Measurements from ENCODE around the gene S100A7A. TPM values are rescaled to one million over a fixed set of nuclear protein-coding genes. Genes with fewer than 3 reads are reported as not detected.

The S100A7A gene
- total RNA-seq, 6 donors from 2014 or later, result not detected

GRCh38 chr1:153431002-153431401, 14.7 kb downstream of the S100A7A start:
- H3K36me3 ChIP-seq, result no peaks in the 10 kb centered on the region
- ATAC-seq (ENCODE audit: low FRiP score in 2 of 2), result no peak
- no peaks in the 10 kb centered on the region for H3K9me3 ChIP-seq
- TF ChIP-seq EP300 (IDR thresholded peaks at IDR 0.05) (no peak), CTCF (IDR thresholded peaks at IDR 0.05) (no peak), POLR2AphosphoS5 (IDR thresholded peaks at IDR 0.05) (no peak), POLR2A (IDR thresholded peaks at IDR 0.05) (no peak)
- H3K4me1 ChIP-seq, result no peaks in the 10 kb centered on the region
- peak in 1 of 2 donors; percentile 10 for DNase-seq
- no peak overlapping the region for H3K4me3 ChIP-seq
- no peak overlapping the region for H3K27ac ChIP-seq
- no peaks in the 10 kb centered on the region for H3K27me3 ChIP-seq
- 79 to 82% methylated on average over 17 of the region's 17 CpGs for WGBS, 2 donors

- no peaks in the 10 kb centered on the region for H3K27me3 ChIP-seq
- H3K27ac ChIP-seq, result no peak overlapping the region
- H3K4me3 ChIP-seq, result no peak overlapping the region
- TF ChIP-seq CTCF (IDR thresholded peaks at IDR 0.05) (no peak), EP300 (IDR thresholded peaks at IDR 0.05) (no peak), POLR2A (IDR thresholded peaks at IDR 0.05) (no peak), POLR2AphosphoS5 (IDR thresholded peaks at IDR 0.05) (no peak)
- H3K36me3 ChIP-seq, result no peaks in the 10 kb centered on the region
- H3K9me3 ChIP-seq, result no peaks in the 10 kb centered on the region
- H3K4me1 ChIP-seq, result no peaks in the 10 kb centered on the region
- DNase-seq (no peak), ATAC-seq (ENCODE audit: low FRiP score in 2 of 2) (no peak)
- WGBS, 2 donors, result 63 to 77% methylated on average over 3 of the region's 3 CpGs
These were observed 15.1 kb downstream of the S100A7A start for GRCh38 chr1:153431427-153431826.

GRCh38 chr1:153431928-153432327, 15.6 kb downstream of the S100A7A start:
- no peak overlapping the region for H3K4me3 ChIP-seq
- H3K4me1 ChIP-seq, result no peaks in the 10 kb centered on the region
- no peaks in the 10 kb centered on the region for H3K27me3 ChIP-seq
- DNase-seq (no peak), ATAC-seq (ENCODE audit: low FRiP score in 2 of 2) (no peak)
- H3K27ac ChIP-seq, result no peak overlapping the region
- no peak for TF ChIP-seq CTCF (IDR thresholded peaks at IDR 0.05)
- TF ChIP-seq POLR2A (IDR thresholded peaks at IDR 0.05), result no peak
- no peak for TF ChIP-seq POLR2AphosphoS5 (IDR thresholded peaks at IDR 0.05)
- TF ChIP-seq EP300 (IDR thresholded peaks at IDR 0.05), result no peak
- no peaks in the 10 kb centered on the region for H3K36me3 ChIP-seq
- 58 to 80% methylated on average over 1 to 3 of the region's 4 CpGs for WGBS, 2 donors
- no peaks in the 10 kb centered on the region for H3K9me3 ChIP-seq

GRCh38 chr1:153432874-153433681, 16.8 kb downstream of the S100A7A start:
- Histone ChIP-seq H3K4me3 (no peak overlapping the region), H3K9me3 (no peaks in the 10 kb centered on the region), H3K36me3 (no peaks in the 10 kb centered on the region), H3K27me3 (no peaks in the 10 kb centered on the region), H3K27ac (no peak overlapping the region), H3K4me1 (no peaks in the 10 kb centered on the region)
- ATAC-seq (ENCODE audit: low FRiP score in 2 of 2), result no peak
- DNase-seq, result no peak
- TF ChIP-seq POLR2AphosphoS5 (IDR thresholded peaks at IDR 0.05), result no peak
- no peak for TF ChIP-seq CTCF (IDR thresholded peaks at IDR 0.05)
- TF ChIP-seq EP300 (IDR thresholded peaks at IDR 0.05), result no peak
- TF ChIP-seq POLR2A (IDR thresholded peaks at IDR 0.05), result no peak
- 73 to 75% methylated on average over 8 to 9 of the region's 9 CpGs for WGBS, 2 donors
